GM23248 (cell line): ENCODE results near the gene IL24.

Experiments
- EZH2 ChIP-seq: fragments of 200-600 bp; sonication (generic); IDR thresholded peaks from 2 replicates; pipeline ENCODE4 v1.6.1; 2018; ENCODE audit warnings: antibody characterized with exemption, mild to moderate bottlenecking; ENCODE audit not compliant: insufficient read depth, poor library complexity, severe bottlenecking
- EZH2phosphoT487 ChIP-seq: fragments of 200-600 bp; sonication (generic); IDR thresholded peaks from 2 replicates; pipeline ENCODE4 v1.6.1; 2018; ENCODE audit warnings: antibody characterized with exemption, moderate library complexity, mild to moderate bottlenecking, low read depth; ENCODE audit not compliant: insufficient read depth

GRCh38 chr1:206923009-206923960, 26.0 kb downstream of the IL24 start:
- TF ChIP-seq EZH2, result no peak
- no peak for TF ChIP-seq EZH2phosphoT487
